ENCODE results near the gene MYLIP. TPM values are rescaled to one million over a fixed set of nuclear protein-coding genes. Genes with fewer than 3 reads are reported as not detected.

The MYLIP gene
- total RNA-seq, 4 donors from 2014 or later, result 8.6 to 32.0 (median 17.5) TPM

DNA sequence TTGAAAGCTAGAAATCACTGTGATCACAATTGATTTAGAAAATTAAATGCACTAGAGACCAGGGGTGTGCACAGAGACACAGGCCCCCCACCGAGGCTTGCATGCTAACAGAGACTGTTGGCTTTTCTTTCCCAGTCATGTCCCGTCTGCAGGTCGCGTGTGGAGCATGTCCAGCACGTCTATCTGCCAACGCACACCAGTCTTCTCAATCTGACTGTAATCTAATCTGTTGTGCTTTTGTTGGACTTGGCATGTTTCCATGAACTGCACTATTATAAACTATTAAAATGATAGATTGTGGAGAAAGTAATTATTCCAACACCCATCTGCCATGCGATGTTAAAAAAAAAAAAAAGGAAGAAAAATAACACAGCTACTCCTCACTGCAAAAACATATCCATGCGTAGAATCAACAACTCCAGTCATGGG, 17.7 kb downstream of the MYLIP start:
- H3K27ac ChIP-seq, result no peak overlapping the region
- 42 to 44% methylated on average over 8 of the region's 8 CpGs for WGBS, 2 donors
- no peak for DNase-seq
- H3K4me3 ChIP-seq, result no peak overlapping the region
- TF ChIP-seq, protein P1, sequence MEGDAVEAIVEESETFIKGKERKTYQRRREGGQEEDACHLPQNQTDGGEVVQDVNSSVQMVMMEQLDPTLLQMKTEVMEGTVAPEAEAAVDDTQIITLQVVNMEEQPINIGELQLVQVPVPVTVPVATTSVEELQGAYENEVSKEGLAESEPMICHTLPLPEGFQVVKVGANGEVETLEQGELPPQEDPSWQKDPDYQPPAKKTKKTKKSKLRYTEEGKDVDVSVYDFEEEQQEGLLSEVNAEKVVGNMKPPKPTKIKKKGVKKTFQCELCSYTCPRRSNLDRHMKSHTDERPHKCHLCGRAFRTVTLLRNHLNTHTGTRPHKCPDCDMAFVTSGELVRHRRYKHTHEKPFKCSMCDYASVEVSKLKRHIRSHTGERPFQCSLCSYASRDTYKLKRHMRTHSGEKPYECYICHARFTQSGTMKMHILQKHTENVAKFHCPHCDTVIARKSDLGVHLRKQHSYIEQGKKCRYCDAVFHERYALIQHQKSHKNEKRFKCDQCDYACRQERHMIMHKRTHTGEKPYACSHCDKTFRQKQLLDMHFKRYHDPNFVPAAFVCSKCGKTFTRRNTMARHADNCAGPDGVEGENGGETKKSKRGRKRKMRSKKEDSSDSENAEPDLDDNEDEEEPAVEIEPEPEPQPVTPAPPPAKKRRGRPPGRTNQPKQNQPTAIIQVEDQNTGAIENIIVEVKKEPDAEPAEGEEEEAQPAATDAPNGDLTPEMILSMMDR (IDR thresholded peaks at IDR 0.05), result no peak
- no peak for TF ChIP-seq POLR2A (IDR thresholded peaks at IDR 0.05)
- intact Hi-C loops (cut with DNase I), result no loop called here
- peaks cover 0 to 28% (median 5%) of the 10 kb centered on the region in 3 donors for H3K4me1 ChIP-seq
- H3K27me3 ChIP-seq, result no peaks in the 10 kb centered on the region
- H3K9me3 ChIP-seq, result no peaks in the 10 kb centered on the region
- peaks cover 14 to 100% (median 23%) of the 10 kb centered on the region in 3 donors for H3K36me3 ChIP-seq

DNA sequence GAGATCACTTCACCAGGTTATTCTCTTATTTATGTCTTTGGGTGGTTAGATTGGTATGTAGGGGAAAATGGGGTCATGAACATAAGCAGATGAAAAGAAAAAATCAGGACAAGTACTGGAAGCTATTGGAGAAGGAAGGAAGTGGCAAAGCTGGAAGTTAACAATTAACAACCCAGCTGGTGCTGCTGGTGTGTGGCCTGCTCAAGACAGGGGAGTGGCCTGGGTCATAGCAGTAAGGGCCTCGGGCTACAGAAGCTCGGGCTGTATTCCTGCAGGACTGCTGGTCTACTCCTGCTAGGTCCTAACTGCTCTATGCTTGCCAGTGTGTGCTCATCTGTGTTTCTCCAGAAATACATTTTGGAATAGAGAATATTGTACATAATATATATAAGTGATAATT, 19.6 kb downstream of the MYLIP start:
- H3K36me3 ChIP-seq, result peaks cover 12 to 92% (median 19%) of the 10 kb centered on the region in 3 donors
- DNase-seq, result no peak

DNA sequence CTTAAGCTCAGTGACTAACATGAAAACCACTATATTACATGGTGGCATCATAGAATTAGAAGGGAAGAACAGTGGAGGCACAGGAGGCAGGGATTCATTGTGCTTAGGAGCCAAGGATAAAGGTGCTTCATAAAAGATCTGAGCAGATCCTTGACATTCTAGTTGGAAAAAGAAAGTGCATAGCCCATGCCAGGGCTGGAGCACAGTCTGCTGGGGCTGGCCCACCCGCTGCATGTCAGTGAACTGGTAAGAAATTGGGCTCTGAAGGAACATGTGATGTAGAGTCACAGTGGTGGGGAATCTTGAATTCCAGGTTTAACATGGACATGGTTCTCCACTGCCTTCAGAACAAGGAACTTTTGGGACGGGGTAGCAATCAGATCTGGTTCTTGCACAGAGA, 20.4 kb downstream of the MYLIP start:
- peaks cover 9 to 92% (median 11%) of the 10 kb centered on the region in 3 donors for H3K36me3 ChIP-seq
- WGBS, 2 donors, result 96 to 100% methylated on average over 2 of the region's 2 CpGs

More for the DNA sequence above, 19.6 kb downstream of the MYLIP start:
- Histone ChIP-seq H3K27me3 (no peaks in the 10 kb centered on the region), H3K4me3 (no peak overlapping the region), H3K27ac (no peak overlapping the region), H3K4me1 (peaks cover 0 to 28% (median 5%) of the 10 kb centered on the region in 3 donors), H3K9me3 (no peaks in the 10 kb centered on the region)
- 68 to 77% methylated on average over 2 of the region's 2 CpGs for WGBS, 2 donors
- TF ChIP-seq, protein P1 (IDR thresholded peaks at IDR 0.05), result no peak
- TF ChIP-seq POLR2A (IDR thresholded peaks at IDR 0.05), result no peak
- intact Hi-C loops (cut with DNase I), result no loop called here

DNA sequence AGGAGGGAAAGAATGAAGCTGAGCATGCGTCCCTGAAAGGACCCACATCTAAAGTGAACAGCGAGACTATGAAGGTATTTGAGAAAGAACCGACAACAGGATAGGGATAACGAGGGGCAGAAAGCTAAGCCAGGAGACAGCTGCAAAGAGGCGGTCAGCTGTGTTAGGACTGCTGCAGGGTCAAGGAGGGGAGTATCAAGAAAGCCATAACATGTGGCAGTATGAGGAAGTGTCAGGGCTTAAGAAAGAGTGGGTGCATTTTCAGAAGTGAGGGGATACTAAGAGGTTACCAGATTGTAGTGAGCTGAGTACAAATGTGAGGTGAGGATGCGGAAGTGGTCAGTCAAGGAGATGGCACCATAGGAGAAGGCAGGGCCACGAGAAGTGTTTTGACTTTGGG, 21.2 kb downstream of the MYLIP start:
- no peak for DNase-seq
- H3K9me3 ChIP-seq, result no peaks in the 10 kb centered on the region
- no peaks in the 10 kb centered on the region for H3K27me3 ChIP-seq
- TF ChIP-seq, protein P1 (IDR thresholded peaks at IDR 0.05), result no peak
- TF ChIP-seq POLR2A (IDR thresholded peaks at IDR 0.05), result no peak
- no peak overlapping the region for H3K27ac ChIP-seq
- peaks cover 0 to 31% (median 5%) of the 10 kb centered on the region in 3 donors for H3K4me1 ChIP-seq
- no peak overlapping the region for H3K4me3 ChIP-seq
- intact Hi-C loops (cut with DNase I), result no loop called here
- WGBS, 2 donors, result 94 to 97% methylated on average over 7 of the region's 7 CpGs
- peaks cover 5 to 90% (median 6%) of the 10 kb centered on the region in 3 donors for H3K36me3 ChIP-seq

More for the DNA sequence above, 20.4 kb downstream of the MYLIP start:
- no peak for DNase-seq
- no peak overlapping the region for H3K4me3 ChIP-seq
- intact Hi-C loops (cut with DNase I), result no loop called here
- TF ChIP-seq, protein P1 (IDR thresholded peaks at IDR 0.05), result no peak
- no peak for TF ChIP-seq POLR2A (IDR thresholded peaks at IDR 0.05)
- H3K27ac ChIP-seq, result no peak overlapping the region
- H3K4me1 ChIP-seq, result peaks cover 0 to 29% (median 5%) of the 10 kb centered on the region in 3 donors
- no peaks in the 10 kb centered on the region for H3K9me3 ChIP-seq
- H3K27me3 ChIP-seq, result no peaks in the 10 kb centered on the region

DNA sequence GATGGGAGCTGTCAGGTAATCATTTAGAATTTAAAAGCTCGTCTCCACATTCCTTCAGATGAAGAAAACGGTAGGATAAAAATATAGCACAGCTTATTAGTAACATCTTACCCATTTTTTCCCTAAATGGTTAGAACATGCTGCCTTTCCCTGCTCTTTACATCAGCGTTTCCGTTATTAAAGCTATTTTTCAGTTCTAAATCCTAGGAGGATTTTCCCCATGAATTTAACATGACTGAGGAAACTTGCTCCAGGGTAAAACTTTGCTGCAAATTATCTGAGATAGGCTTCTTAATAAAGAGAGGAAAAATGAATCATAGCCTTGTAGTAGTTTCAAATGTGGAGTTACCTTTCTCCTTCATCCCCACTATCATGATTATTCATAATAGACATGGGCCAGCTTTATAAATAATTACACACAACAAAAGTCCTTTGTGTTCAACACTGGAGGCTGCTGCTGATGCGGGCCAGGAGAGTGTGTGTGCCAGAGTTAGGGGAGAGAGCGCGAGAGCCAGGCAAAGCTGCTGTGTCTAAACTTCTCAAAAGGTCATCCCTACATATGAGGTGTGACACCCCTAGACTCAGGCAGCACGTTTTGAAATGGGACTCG, 24.4 kb downstream of the MYLIP start:
- peaks cover 0 to 12% (median 0%) of the 10 kb centered on the region in 3 donors for H3K4me1 ChIP-seq
- H3K27ac ChIP-seq, result no peak overlapping the region
- peaks cover 0 to 58% (median 0%) of the 10 kb centered on the region in 3 donors for H3K36me3 ChIP-seq
- TF ChIP-seq, protein P1 (IDR thresholded peaks at IDR 0.05), result no peak
- no peak for TF ChIP-seq POLR2A (IDR thresholded peaks at IDR 0.05)
- DNase-seq, result no peak
- no peaks in the 10 kb centered on the region for H3K9me3 ChIP-seq
- no peak overlapping the region for H3K4me3 ChIP-seq
- WGBS, 2 donors, result 56 to 73% methylated on average over 9 of the region's 9 CpGs
- no peaks in the 10 kb centered on the region for H3K27me3 ChIP-seq
- intact Hi-C loops (cut with DNase I), result no loop called here
